Endodermal cell (in vitro differentiated cells): Measurements from ENCODE around the gene RASGEF1B. TPM values are rescaled to one million over a fixed set of nuclear protein-coding genes. Genes with fewer than 3 reads are reported as not detected.

Experiments used
- DNase-seq: peaks from one replicate; pipeline ENCODE4 v3.0.0-alpha.2; 2017
- H3K27ac ChIP-seq: 2 replicates; pipeline ENCODE4 v1.5.1; 2013; ENCODE audit warnings: mild to moderate bottlenecking, low read depth, low read length, moderate library complexity
- H3K27me3 ChIP-seq: 2 replicates; pipeline ENCODE4 v1.6.1; 2013; ENCODE audit warnings: mild to moderate bottlenecking, low read length, moderate library complexity; ENCODE audit not compliant: insufficient read depth, control insufficient read depth, poor library complexity, severe bottlenecking
- H3K36me3 ChIP-seq: 2 replicates; pipeline ENCODE4 v1.7.0; 2013; ENCODE audit warnings: mild to moderate bottlenecking, low read length, moderate library complexity; ENCODE audit not compliant: control insufficient read depth, insufficient read depth
- H3K4me1 ChIP-seq: one replicate; pipeline ENCODE4 v1.7.0; 2013; ENCODE audit warnings: low read length; ENCODE audit not compliant: control insufficient read depth, insufficient read depth
- H3K4me3 ChIP-seq: 2 replicates; pipeline ENCODE4 v1.5.1; 2013; ENCODE audit warnings: mild to moderate bottlenecking, low read length, moderate library complexity
- H3K9ac ChIP-seq: 2 replicates; pipeline ENCODE4 v1.6.1; 2013; ENCODE audit warnings: mild to moderate bottlenecking, low read length, moderate library complexity; ENCODE audit not compliant: poor library complexity, severe bottlenecking; ENCODE audit errors: extremely low read depth
- H3K9me3 ChIP-seq: 2 replicates; pipeline ENCODE4 v1.6.1; 2013; ENCODE audit warnings: mild to moderate bottlenecking, low read length, moderate library complexity; ENCODE audit not compliant: control insufficient read depth
- H3K27ac Mint-ChIP-seq: 2 replicates; pipeline ENCODE4 v1.8.0; 2020; ENCODE audit warnings: mixed read lengths
- H3K27me3 Mint-ChIP-seq: 2 replicates; pipeline ENCODE4 v1.8.0; 2021; ENCODE audit warnings: mild to moderate bottlenecking, mixed read lengths; ENCODE audit not compliant: insufficient read depth
- H3K36me3 Mint-ChIP-seq: 2 replicates; pipeline ENCODE4 v1.8.0; 2020; ENCODE audit warnings: low read depth, mixed read lengths
- H3K4me1 Mint-ChIP-seq: 2 replicates; pipeline ENCODE4 v1.8.0; 2020; ENCODE audit warnings: mixed read lengths
- H3K4me3 Mint-ChIP-seq: 2 replicates; pipeline ENCODE4 v1.8.0; 2020; ENCODE audit warnings: mild to moderate bottlenecking, moderate library complexity, mixed read lengths
- H3K9me3 Mint-ChIP-seq: 2 replicates; pipeline ENCODE4 v1.8.0; 2020; ENCODE audit warnings: mild to moderate bottlenecking, mixed read lengths
- WGBS, 2 experiments: methylation state at CpG; one replicate each; pipeline versions ENCODE4 v1.1.5 to v1.1.7; 2013; ENCODE audit warnings: missing lambda C conversion rate in 2 of 2, mixed read lengths in 1 of 2; ENCODE audit not compliant: insufficient coverage in 1 of 2, insufficient read length in 1 of 2; 5-methylcytosine and 5-hydroxymethylcytosine counted together
- total RNA-seq, 2 donors: library from RNA; stranded (reverse); fragmentation: NEBNext Ultra II Directional in 1 of 2; extraction: Animal tissue kit (Norgen Biotek cat#: 25700) in 1 of 2; gene quantifications; 2 replicates in 1 of 2; 3 replicates in 1 of 2; pipeline ENCODE4 v1.2.1, GENCODE V29; 2021
- TF ChIP-seq, protein P1 (sequence below): fragments of 200-600 bp; sonication (generic); conservative IDR thresholded peaks from 2 replicates; pipeline ENCODE4 v1.5.0; 2021; ENCODE audit warnings: antibody characterized with exemption, mild to moderate bottlenecking

RASGEF1B gene
- total RNA-seq, 2 donors from 2014 or later, result 15.3 to 26.7 TPM

DNA sequence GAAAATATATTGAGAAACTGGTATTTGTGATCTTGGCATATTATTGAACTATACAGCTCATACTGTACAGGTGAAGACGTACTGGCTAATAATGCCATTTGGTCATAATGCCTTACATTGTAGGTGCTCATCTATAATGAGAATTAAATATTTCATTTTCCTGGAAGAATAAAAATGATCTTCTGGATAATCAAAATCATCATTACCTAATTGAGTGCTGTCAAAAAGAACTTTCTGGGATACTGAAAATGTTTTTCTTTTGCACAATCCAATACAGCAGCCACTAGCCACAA, 4.1 kb downstream of the RASGEF1B start:
- Histone ChIP-seq H3K4me3 (peak overlapping the region; percentile 32), H3K9ac (no peak overlapping the region), H3K4me1 (peaks cover 2% of the 10 kb centered on the region), H3K27ac (no peak overlapping the region), H3K36me3 (no peaks in the 10 kb centered on the region), H3K27me3 (no peaks in the 10 kb centered on the region), H3K9me3 (no peaks in the 10 kb centered on the region)
- no peak overlapping the region for H3K27ac Mint-ChIP-seq
- peaks cover 50% of the 10 kb centered on the region for H3K4me1 Mint-ChIP-seq
- H3K36me3 Mint-ChIP-seq, result no peaks in the 10 kb centered on the region
- no peak for DNase-seq
- WGBS, 2 experiments, result 0% methylated on average over 1 of the region's 1 CpG; no CpG with 5 or more reads in 1 of the 2 experiments
- H3K9me3 Mint-ChIP-seq, result no peaks in the 10 kb centered on the region
- no peak overlapping the region for H3K4me3 Mint-ChIP-seq
- TF ChIP-seq, protein P1, sequence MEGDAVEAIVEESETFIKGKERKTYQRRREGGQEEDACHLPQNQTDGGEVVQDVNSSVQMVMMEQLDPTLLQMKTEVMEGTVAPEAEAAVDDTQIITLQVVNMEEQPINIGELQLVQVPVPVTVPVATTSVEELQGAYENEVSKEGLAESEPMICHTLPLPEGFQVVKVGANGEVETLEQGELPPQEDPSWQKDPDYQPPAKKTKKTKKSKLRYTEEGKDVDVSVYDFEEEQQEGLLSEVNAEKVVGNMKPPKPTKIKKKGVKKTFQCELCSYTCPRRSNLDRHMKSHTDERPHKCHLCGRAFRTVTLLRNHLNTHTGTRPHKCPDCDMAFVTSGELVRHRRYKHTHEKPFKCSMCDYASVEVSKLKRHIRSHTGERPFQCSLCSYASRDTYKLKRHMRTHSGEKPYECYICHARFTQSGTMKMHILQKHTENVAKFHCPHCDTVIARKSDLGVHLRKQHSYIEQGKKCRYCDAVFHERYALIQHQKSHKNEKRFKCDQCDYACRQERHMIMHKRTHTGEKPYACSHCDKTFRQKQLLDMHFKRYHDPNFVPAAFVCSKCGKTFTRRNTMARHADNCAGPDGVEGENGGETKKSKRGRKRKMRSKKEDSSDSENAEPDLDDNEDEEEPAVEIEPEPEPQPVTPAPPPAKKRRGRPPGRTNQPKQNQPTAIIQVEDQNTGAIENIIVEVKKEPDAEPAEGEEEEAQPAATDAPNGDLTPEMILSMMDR, result no peak
- H3K27me3 Mint-ChIP-seq, result no peaks in the 10 kb centered on the region

DNA sequence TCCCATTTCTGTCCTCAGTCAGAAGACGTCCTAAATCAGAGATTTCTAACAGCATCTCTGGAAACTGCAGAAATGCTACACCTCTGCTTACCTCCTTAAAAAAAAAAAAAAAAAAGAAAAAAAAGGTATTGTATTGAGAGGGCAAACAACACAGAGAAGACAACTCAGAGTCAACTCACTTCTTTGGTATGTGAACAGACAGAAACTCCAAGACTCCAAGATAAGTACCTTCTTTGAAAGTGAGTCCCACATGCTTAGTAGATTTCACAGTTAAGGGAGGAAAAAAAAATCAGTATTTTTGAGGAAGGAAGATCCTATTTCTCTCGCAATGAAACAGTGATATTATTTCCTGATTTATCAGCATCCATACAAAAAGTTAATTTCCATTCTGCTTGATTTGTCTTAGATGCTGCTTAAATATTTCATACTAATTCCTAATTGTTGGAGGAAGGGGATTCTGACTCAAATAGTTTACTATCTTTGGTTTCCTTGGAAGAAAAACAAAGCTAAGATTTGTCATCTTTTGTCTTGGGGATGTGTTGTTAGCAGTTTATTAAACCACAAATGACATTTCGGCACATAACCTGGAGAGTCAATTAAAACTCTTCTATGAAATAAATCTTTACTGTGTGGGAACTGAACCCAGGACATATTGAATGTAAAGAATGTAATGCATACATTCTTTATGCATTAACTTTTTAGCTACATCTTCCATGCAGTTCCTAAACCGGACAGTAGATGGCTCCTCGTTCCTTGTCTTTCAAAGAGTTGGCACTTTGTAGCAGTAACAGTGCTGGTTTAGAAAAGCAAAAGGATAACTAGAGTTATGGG, 4.7 kb downstream of the RASGEF1B start:
- Histone ChIP-seq H3K9me3 (no peaks in the 10 kb centered on the region), H3K4me1 (peaks cover 2% of the 10 kb centered on the region), H3K27ac (no peak overlapping the region), H3K27me3 (no peaks in the 10 kb centered on the region), H3K4me3 (peak overlapping the region; percentile 32), H3K36me3 (no peaks in the 10 kb centered on the region), H3K9ac (peak overlapping the region; percentile 16)
- TF ChIP-seq, protein P1, result peak; percentile 98
- DNase-seq, result peak; percentile 90
- Mint-ChIP-seq H3K4me1 (peaks cover 52% of the 10 kb centered on the region), H3K27me3 (no peaks in the 10 kb centered on the region), H3K27ac (peak overlapping the region; percentile 58), H3K4me3 (no peak overlapping the region), H3K9me3 (no peaks in the 10 kb centered on the region), H3K36me3 (no peaks in the 10 kb centered on the region)
- WGBS, 2 experiments, result 0% methylated on average over 2 of the region's 5 CpGs

DNA sequence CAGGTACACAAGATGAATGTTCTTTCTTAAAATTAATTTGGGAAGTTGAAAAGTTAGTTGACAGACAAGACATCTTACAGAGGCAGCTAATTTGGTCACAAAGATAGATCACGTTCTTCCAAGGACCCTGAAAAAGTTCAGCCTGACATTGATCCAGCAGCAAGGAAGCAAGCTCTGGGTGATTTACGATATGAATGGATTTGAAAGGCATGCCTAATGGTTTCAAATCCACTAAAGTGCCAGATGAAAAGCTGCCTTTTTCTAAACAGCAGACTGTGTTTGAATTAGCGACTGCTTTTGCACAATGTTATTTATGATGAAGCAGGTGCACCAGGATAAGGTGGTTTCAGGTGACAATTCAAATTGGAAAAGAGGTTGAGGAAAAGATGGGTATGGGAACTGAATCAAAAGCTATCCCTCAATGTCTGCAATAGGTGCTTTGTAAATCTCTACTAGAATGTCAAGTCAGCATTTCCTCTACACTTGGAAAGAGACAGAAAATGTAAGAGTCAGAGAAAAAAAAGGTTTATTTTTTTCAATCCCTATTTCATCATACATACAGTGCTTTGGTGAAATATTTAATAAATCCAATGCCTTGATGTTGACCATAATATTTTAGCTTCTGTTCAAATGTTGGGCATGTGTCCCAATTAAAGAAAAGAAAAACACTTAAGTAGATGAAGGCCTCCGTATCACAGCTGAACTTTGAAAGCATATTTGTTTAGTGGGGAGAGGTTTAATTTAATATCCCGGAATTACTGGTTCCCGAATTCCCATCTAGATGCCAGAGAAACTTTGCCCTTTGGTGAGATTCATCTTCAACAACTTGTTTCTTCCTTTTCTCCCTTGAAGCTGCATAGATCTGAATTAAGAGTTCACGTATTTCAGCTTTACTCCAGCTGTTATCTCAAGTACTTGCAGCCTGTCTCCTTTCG, 6.0 kb downstream of the RASGEF1B start:
- H3K27ac Mint-ChIP-seq, result no peak overlapping the region
- H3K9me3 Mint-ChIP-seq, result no peaks in the 10 kb centered on the region
- DNase-seq, result no peak
- Histone ChIP-seq H3K27me3 (no peaks in the 10 kb centered on the region), H3K9ac (no peak overlapping the region), H3K4me3 (no peak overlapping the region), H3K36me3 (no peaks in the 10 kb centered on the region), H3K4me1 (peaks cover 4% of the 10 kb centered on the region), H3K9me3 (no peaks in the 10 kb centered on the region), H3K27ac (no peak overlapping the region)
- H3K4me1 Mint-ChIP-seq, result peaks cover 52% of the 10 kb centered on the region
- no peak overlapping the region for H3K4me3 Mint-ChIP-seq
- no peaks in the 10 kb centered on the region for H3K27me3 Mint-ChIP-seq
- TF ChIP-seq, protein P1, result no peak
- no peaks in the 10 kb centered on the region for H3K36me3 Mint-ChIP-seq
- 88 to 90% methylated on average over 4 to 8 of the region's 8 CpGs for WGBS, 2 experiments
